ENCODE measurements around the gene PPP1R9B.

Gene PPP1R9B

DNA sequence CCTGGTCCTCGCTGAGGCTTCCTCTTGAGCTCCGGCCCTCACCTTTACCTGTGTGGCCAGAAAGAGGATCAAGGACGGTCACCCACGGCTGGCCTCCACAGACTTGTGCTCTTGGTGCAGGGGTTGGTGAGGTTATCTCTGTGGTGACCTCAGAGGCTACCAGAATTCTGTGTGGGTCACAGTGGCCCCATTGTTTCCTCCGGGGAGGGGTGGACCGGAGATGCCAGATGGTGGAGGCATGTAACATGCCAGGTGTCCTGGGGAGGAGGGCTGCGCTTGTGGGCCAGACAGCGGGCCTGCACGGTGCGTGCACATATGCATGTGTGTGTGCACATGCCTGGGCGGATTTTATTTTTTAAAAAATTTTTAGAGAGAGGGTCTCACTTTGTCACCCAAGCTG is 21.7 kb upstream of the PPP1R9B start:
- DNase-seq, result no peak

DNA sequence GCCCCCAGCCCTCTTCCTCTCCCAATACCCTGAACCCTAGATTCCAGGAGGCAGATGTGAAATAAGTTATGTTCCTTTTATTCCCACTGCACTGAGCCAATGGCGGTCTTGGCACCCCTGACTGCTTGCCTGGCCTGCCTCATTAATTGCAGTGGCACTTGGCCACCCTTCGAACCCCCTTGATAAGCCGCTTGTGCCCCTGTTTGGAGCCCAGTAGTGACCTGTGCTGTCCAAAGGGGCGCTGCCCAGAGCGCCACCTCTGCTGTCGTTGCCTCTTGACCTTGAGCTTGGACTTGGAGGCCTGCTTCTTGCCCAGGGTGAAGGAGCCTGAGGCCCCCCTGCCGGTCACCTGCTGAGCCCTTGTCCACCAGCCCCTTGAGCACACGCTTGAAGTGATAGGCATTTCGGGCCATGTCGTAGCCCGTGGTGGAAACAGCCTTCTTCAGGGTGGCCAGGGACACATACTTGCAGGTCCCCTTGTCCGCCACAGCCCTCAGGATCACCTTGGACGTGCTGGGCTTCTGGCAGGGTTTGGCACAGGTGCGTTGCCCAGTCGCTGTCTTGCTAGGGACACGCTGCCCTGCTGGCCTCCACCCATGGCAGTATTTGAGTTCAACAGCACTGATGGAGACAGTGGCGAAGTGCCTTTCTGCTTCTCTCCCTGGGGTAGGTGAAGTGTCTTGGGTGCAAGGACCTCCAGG is 21.0 kb upstream of the PPP1R9B start:
- DNase-seq, result no peak

GRCh38 chr17:50170662-50171370 is 20.3 kb upstream of the PPP1R9B start:
- no peak for DNase-seq

DNA sequence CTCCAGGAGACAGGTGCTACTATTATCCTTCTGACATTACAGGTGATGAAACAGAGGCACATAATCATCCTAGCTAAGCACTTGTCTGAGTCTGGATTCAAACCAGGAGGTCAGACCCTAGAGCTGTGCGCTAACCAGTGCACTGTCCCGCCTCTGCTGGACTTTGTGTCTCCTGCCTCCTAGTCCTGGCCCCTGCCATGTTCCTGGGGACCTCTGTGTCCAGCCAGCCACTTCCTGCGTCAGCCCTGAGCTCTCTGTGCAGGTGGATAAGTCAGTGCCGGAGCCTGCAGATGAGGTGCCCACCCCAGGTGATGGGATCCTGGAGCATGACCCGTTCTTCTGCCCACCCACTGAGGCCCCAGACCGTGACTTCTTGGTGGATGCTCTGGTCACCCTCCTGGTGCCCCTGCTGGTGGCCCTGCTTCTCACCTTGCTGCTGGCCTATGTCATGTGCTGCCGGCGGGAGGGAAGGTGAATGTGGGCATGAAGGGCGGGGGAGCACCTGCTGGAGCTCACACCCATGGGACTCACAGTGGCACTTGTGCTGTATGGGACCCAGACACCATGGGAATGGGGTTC is 19.5 kb upstream of the PPP1R9B start:
- DNase-seq, result no peak

GRCh38 chr17:50169121-50169764 is 18.8 kb upstream of the PPP1R9B start:
- DNase-seq, result peak; percentile 79

DNA sequence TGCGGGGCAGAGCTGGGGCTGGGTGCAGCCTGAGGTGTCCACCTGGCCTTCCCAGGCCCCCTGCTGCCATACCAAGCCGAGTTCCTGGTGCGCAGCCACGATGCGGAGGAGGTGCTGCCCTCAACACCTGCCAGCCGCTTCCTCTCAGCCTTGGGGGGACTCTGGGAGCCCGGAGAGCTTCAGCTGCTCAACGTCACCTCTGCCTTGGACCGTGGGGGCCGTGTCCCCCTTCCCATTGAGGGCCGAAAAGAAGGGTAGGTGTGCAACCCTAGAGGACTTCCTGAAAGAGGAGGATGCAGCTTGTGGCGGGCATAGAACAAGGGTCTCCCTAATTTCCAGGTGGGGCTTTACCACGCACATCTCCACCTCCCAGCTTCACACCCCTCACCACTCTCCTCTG is 17.8 kb upstream of the PPP1R9B start:
- DNase-seq, result no peak

DNA sequence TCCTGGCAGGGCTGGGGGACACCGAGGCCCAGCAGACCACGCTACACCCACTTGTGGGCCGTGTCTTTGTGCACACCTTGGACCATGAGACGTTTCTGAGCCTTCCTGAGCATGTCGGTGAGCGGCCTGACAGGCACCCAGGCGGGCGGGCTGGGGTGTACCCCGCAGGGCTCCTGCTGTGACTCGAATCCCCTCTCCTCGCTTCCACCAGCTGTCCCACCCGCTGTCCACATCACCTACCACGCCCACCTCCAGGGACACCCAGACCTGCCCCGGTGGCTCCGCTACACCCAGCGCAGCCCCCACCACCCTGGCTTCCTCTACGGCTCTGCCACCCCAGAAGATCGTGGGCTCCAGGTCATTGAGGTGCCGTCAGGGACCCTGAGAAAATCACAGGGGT is 16.9 kb upstream of the PPP1R9B start:
- DNase-seq, result no peak

- no peak for DNase-seq
Observed at GRCh38 chr17:50166518-50167181, 16.2 kb upstream of the PPP1R9B start.

GRCh38 chr17:50165867-50166517 is 15.5 kb upstream of the PPP1R9B start, which contains the start of gene SGCA:
Gene SGCA (plus strand): TSS chr17:50166005. CDS start chr17:50166041, 36 bp downstream.
- no peak for DNase-seq

- no peak for DNase-seq
Observed at GRCh38 chr17:50165466-50165865, 15.0 kb upstream of the PPP1R9B start.

DNA sequence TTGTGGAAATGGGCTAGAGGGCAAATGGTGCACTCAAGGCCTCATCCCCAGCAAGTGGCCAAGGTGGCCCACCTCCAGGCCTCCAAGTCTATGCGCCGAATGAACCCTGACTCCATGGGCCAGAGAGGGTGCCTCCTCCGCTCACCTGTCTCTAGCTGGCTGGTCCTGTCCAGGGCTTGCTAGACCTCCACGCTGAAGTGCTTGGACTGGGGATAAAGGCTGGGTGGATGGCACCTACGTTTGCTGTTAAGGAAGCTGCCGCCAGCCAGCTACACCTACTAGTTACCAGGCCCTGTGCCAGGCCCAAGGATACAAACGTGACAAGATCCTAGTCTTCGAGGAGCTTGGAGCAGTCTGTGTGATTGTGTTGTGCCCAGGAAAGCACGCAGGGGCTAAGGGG is 14.6 kb upstream of the PPP1R9B start:
- no peak for DNase-seq

DNA sequence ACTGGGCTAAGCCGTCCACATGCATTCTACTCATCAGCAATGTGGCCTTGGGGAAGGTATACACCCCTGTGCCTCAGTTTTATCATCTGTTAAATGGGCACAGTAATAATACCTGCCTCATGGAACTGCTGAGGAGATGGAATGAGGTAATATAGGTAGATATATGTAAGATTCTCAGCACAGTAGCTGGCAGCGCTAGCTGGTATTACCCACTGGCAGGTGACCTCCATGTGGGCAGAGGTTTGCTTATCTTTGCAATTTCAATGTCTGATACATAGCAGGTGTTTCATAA is 14.2 kb upstream of the PPP1R9B start:
- no peak for DNase-seq

DNA sequence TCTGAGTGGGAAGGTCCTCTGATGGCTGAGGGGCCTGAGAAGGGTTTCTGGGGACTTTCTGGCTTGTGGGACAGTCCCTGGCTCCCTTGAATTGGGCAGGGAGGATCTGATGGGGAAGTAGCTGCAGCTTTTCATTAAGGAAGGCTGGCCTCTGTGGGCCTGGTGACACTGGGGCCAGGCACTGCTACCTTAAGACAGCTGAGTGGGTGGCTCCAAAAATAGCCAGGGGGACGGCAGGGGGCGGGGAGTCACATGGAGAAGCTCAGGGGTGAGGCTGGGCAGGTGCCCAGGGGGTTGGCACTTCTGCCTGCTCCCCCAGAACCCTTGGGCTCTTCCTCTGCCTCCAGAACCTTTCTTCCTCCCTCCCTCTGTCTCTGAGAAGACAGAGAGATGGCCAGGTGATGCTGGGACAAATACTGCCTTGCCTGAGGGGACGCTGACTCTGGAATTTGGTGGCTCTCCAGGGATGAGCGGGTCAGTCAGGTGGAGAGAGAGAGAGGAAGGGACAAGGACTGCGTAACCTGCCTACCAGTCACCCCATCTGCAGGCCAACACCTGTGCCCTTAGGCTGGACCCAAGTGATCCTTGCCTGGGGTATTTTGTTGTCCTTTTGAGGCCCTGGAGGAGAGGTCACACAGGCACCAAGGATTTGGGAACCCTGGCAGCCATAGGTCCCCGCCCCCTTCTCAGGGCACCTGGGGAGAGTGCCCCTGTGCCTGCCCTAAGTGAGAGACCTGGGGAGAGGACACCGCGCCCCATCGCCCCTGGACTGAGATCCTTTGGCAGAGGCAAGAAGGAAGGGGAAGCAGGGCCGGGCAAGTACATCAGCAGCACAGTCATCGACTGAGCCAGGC is 13.6 kb upstream of the PPP1R9B start:
- no peak for DNase-seq

- DNase-seq, result no peak
Observed at GRCh38 chr17:50162466-50163254, 12.2 kb upstream of the PPP1R9B start.

DNA sequence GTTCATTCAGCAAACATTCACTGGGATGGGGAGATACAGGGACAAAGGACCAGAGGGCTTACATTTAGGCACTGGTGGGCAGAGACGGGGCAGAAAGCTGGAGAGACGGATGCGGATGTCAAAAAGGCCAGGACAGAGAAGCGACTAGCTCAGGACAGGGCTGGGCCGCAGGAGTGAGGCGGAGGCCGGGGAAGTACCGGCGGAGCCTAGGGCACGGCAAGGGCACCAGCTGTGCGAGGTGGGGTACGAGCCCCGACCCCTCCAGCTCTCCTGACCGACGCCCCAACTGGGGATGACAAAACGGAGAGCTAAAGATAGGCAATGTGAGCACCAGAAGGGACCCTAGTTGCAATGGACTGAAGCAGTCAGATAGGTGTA is 11.4 kb upstream of the PPP1R9B start:
- no peak for DNase-seq

DNA sequence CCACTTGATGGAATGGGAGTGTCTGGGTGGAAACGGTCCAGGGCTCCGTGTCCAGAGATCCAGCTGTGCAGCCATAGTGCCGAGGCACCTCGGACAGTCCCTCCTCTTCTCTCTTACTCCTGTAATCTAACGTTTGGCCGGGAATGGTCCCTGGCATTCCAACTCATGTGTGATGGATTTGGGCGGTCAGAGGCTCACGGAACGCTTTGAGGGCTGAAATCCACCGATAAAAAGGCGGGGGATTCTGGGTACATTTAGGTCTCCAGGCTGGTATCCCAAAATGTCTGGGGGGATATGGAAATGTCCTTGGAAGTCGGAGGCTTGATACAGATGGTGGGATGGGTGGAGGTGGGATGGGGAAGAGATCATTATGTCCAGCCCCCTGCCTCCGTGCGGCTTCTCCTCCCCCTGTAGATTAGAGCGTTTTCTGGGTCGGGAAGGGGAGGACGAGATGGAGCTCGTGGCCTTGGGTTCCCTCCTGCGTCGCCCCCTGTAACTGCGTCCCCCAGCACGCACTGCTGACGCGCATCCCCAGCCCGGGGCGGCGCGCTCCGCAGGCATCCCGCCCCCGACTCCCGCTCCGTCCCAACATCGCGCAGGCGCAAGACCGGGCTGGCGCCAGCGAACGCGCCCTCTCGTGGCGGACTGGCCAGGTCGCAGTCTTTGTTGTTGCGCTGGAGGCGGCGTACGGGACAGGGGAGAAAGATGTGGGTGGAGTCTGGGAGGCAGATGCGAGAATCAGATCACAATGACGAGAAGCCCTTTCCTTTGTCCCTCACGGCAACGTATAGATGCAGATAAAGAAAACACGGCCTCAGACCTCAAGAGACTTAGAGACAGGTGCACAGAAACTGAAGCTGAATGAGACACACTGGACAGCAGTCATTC is 10.8 kb upstream of the PPP1R9B start:
- DNase-seq, result peak; percentile 92

- no peak for DNase-seq
Observed at GRCh38 chr17:50157891-50158290, 7.4 kb upstream of the PPP1R9B start.

DNA sequence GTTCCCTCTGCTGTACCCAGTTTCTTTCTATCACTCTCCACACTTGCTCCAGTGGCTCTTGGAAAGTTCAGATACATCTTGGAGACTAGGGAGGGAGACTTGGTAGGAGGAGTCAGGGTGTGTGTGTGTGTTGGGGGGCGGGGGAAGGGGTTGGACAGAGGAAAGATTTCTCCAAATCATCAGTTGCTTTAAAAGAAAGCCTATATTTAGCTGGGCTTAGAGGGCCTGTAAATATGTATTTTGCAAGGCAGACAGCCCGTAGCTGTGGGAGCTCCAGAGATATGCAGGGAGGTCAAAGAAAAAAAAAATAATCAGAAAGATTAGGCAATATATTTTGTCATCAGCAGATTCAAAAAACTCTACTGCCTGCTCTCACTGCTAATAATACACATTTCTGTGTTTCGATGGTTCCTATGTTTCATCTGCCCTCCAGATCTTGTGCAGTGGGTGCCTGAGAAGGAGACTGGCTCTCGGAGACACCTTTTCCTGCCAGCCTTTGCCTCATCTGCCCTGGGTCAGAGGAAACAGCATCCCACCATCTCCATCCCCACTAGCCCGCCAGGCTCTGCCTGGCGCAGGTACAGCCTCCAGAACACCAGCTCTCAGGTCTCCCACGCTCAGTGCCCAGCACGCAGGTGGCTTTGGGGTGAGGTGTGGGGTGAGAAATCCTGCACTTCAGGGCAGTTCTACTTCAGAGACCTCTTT is 4.8 kb upstream of the PPP1R9B start:
- no peak for DNase-seq

GRCh38 chr17:50154604-50155003 is 4.1 kb upstream of the PPP1R9B start:
- DNase-seq, result no peak

Data from fibroblast of skin of right biceps (primary cell).